Measurements from ENCODE around the gene C1orf87. TPM values are rescaled to one million over a fixed set of nuclear protein-coding genes. Genes with fewer than 3 reads are reported as not detected.
A peak's percentile ranks its signal among the peaks of the same experiment; 100 is the strongest.

Gene C1orf87
- polyA plus RNA-seq, 4 donors: 0.21 to 0.40 (median 0.25) TPM

GRCh38 chr1:59952065-59952464 lies 121.5 kb downstream of the C1orf87 start:
- no peak for DNase-seq (ENCODE audit: low read depth in 4 of 4, low spot score in 2 of 4)

GRCh38 chr1:59949648-59950047 lies 123.9 kb downstream of the C1orf87 start:
- no peak for DNase-seq (ENCODE audit: low read depth in 4 of 4, low spot score in 2 of 4)

DNA sequence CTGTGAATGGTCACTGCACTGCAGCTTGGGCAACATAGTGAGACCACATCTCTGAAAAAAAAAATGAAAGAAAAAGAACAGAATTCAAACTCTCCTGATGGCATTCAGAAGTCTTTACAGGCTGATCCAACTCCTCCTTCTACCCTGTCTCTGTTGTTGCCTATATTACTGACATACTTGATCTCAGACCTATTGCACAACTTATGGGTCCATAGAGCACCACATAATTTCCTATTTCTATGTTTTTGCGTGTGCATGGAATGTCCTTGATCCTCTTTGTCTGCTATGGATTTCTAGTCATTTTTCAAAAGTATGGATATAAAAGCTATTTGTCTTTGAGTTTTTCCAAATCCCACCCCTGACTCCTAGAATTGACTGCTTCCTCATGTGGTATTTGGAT lies 124.6 kb downstream of the C1orf87 start:
- DNase-seq (ENCODE audit: low read depth in 4 of 4, low spot score in 2 of 4): no peak

GRCh38 chr1:59947047-59947938 lies 126.3 kb downstream of the C1orf87 start:
- DNase-seq (ENCODE audit: low read depth in 4 of 4, low spot score in 2 of 4): peak in 1 of 4 donors; percentile 57

- no peak for DNase-seq (ENCODE audit: low read depth in 4 of 4, low spot score in 2 of 4)
These were observed 127.8 kb downstream of the C1orf87 start for GRCh38 chr1:59945790-59946189.

Other genes with a start within 250 kb of the C1orf87 start
- gene CYP2J2, start 147.0 kb downstream of the C1orf87 start, polyA plus RNA-seq (ENCODE audit: insufficient read length in 4 of 4): 1 to 10 TPM in 3 of 4 donors, under 1 TPM in 1; 0.91 to 1.2 (median 1.1) TPM